ENCODE data around the gene NAA16. TPM values are rescaled to one million over a fixed set of nuclear protein-coding genes. Genes with fewer than 3 reads are reported as not detected.
"Not testable (repeated sequence)": the region's sequence is repeated elsewhere in the genome, so short reads cannot be mapped to it uniquely, and the experiment has no call there.

Gene NAA16
- total RNA-seq, 1 experiment from 2014 or later = 6.6 TPM

DNA sequence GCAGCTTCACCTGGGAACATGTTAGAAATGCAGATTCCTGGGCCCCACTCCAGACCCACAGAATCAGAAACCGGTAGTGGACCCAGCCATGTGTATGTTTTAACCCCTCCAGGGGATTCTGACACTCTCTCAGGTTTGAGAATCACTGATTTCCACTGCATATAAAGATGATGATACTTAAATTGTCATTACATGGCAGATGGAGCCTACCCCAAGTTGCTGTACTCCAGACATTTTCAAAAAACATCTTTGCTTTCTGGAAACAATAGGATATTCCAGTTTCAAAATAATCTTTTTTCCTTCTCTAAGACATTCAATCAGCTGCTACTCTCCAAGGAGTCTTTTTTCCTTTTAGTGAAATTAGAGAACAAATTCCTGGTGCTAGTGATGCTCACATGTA is 97.7 kb downstream of the NAA16 start:
- no peak for DNase-seq (ENCODE audit: low spot score)

GRCh38 chr13:41409611-41410010 is 98.5 kb downstream of the NAA16 start:
- no peak for DNase-seq (ENCODE audit: low spot score)

DNA sequence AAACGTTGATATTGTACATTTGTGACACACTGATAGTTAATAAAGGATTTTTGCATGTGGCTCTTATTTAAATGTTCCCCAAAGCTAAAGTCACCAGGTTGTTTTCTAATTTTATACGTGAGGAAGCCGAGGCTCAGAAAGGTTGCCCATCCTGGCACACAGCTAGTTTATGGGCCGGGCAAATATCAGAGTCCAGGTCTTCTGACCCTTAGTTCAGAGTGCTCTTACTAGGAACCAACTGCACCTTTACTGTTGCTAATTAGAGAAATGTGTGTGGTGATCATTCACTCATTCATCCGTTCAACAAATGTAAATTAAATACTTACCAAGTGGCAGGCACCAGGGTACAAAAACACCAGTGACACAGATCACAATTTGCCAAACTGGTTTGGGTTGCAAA is 100.0 kb downstream of the NAA16 start:
- DNase-seq (ENCODE audit: low spot score) = no peak

- DNase-seq (ENCODE audit: low spot score) = peak; percentile 44
Measured at GRCh38 chr13:41411522-41411921, 100.5 kb downstream of the NAA16 start.

- no peak for DNase-seq (ENCODE audit: low spot score)
Measured at GRCh38 chr13:41413872-41414271, 102.8 kb downstream of the NAA16 start.

- DNase-seq (ENCODE audit: low spot score) = no peak
Measured at GRCh38 chr13:41416276-41416675, 105.2 kb downstream of the NAA16 start.

DNA sequence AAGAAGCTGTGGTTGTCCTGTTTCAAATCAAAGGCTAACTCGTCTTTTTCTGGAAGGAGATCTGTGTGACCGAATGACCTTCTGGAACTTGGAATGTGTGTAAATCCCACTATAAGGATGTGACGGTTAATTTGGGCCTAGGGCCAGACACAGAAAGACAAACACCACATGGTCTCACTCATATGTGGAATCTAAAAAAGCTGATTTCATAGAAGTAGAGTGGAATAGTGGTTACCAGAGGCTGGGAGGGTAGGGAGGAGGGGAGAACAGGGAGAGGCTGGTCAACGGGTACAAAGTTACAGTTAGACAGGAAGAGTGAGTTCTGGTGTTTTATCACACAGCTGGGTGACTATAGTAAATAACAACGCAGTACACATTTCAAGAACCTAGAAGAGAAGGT is 107.0 kb downstream of the NAA16 start:
- no peak for DNase-seq (ENCODE audit: low spot score)

DNA sequence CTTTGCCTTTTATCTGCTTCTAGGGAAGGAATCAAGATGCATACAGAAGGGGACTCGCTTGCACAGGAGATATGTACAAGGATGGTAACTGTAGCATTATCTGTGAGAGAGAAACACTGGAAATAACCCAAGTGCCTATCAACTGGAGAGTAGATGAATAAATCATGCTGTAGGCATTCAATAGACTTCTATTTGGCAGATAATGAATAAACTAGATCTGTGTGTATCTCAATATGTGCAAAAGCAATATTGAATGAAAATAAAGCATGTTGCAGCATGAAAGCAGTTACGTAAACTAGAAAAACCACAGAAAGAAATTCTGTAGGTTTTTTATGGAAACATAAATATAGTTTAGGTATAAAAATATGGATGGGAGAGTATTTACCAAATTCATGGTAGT is 107.7 kb downstream of the NAA16 start:
- DNase-seq (ENCODE audit: low spot score) = no peak

DNA sequence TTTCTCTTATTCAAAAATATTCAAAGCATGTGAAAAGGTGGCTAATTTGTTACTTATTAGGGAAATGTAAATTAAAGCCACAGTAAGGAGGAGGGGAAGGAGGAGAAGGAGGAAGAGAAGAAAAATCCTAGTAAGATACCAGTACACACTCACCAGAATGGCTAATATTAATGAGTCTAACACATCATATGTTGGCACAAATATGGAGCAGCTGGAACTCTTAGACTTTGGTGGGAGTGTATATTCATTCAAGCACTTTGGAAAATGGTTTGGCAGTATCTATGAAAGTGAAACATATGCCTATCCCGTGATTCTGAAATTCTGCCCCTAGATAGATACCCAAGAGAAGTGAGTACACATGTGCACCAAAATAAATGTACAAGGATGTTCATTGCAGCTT is 108.1 kb downstream of the NAA16 start:
- no peak for DNase-seq (ENCODE audit: low spot score)

- DNase-seq (ENCODE audit: low spot score) = no peak
Measured at GRCh38 chr13:41420146-41420545, 109.1 kb downstream of the NAA16 start.

DNA sequence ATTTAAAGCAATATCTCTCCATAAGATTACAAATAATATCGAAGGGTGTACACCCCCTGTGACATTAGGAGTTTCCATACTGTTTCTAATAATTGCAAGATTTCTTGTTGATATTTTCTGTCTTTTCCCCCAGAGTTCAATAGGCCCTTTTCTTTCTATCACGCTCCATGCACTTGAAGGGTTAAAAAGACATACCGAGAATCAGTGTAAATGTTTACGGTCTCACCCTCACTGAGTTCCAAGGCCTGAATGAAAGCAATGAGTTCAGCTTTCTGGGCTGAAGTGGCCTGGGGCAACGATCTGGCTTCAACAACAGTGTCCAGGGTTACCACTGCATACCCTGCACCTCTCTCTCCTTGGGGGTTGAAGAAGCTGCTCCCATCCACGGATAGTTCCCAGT is 110.3 kb downstream of the NAA16 start:
- DNase-seq (ENCODE audit: low spot score) = not testable (repeated sequence)

DNA sequence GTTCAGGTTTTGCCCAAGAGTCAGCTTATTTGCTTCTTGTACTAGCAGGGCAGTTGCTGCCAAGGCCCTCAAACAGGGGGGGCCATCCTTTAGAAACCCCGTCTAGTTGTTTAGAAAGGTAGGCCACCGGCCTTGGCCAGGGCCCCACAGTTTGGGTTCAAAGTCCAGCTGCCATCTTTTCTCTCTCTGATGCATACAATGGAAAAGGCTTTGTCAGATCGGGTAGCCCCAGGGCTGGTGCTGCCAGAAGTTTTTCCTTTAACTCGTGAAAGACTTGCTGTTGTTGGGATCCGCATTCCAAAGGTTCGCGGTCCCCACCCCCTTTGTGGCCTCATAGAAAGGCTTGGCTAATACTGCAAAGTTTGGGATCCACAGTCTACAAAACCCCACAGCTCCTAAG is 110.9 kb downstream of the NAA16 start:
- not testable (repeated sequence) for DNase-seq (ENCODE audit: low spot score)

DNA sequence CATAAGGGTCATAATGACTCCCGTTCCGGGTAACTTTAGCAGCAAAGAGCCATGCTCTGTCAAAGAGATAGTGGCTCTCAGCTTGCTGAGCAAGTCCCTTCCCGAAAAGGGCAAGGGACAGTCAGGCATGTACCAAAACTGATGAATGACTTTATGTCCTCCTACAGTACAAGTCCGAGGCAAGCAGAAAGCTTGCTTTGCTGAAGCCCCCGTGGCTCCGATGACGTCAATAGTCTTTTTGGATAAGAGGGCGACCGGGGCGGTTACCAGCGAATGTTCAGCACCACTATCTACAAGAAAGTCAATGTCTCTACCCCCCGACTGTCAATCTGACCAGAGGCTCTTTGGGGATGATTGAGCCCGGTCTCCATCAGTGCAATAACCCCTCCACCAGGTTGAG is 112.2 kb downstream of the NAA16 start:
- not testable (repeated sequence) for DNase-seq (ENCODE audit: low spot score)

- not testable (repeated sequence) for DNase-seq (ENCODE audit: low spot score)
Measured at GRCh38 chr13:41424675-41425074, 113.6 kb downstream of the NAA16 start.

GRCh38 chr13:41426047-41426446 is 115.0 kb downstream of the NAA16 start:
- no peak for DNase-seq (ENCODE audit: low spot score)

Other genes with a start within 250 kb of the NAA16 start
- gene WBP4, start 249.8 kb upstream of the NAA16 start, total RNA-seq (2014; rRNA removed; shearing (Covaris generic)) = 3.1 and 5.2 TPM in 2 replicates
- gene KBTBD6, start 178.5 kb upstream of the NAA16 start, total RNA-seq (2014; rRNA removed; shearing (Covaris generic)) = 3.7 and 5.2 TPM in 2 replicates
- 4.3 and 5.9 TPM in 2 replicates for gene KBTBD7, start 116.7 kb upstream of the NAA16 start, total RNA-seq (2014; rRNA removed; shearing (Covaris generic))
- gene MTRF1, start 47.7 kb upstream of the NAA16 start, total RNA-seq (2014; rRNA removed; shearing (Covaris generic)) = 4.4 and 9.1 TPM in 2 replicates
- gene RGCC, start 146.3 kb downstream of the NAA16 start, total RNA-seq (2014; rRNA removed; shearing (Covaris generic)) = 13.7 and 14.8 TPM in 2 replicates

All from H4 (cell line).